Measurements from ENCODE around the gene ROBO1. TPM values are rescaled to one million over a fixed set of nuclear protein-coding genes. Genes with fewer than 3 reads are reported as not detected.

Gene ROBO1
- total and polyA plus RNA-seq, 2 of the 8 experiments (the other 6 are each of a cell fraction or from before 2014, with no cell fraction given) = 51.4 to 91.0 TPM

DNA sequence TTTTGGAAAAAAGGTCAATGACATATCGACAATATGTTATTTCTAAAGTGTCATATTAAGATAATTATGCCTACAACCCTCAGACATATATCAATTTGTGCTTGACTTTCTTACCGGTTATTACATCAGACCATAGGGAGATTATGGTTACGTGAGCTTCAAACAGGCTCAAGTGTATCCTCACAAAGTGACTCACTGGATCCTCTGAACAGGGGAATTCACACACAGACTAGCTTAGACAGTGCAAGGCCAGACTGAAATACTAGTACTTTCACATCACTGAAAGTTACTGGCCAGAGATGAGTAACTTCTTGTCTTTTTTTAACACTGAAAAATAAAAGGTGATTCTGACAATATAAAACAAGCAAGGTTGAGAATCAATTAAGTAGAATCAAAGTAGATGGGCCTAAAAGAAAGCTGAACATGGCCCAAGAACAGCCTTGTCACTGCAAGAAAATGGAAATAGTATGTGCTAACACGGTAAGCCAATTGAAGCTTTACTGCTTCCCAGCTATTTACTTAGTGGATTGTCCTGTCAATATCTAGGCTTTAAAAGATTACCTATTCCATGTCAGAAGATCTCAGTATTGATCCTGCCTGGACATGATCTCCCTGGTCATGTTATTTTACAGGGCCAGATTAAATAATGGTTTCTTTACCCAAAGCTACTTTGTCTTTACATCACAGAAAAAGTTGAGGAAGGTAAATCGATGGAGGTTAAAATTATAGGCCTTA, 848.6 kb downstream of the ROBO1 start:
- no peak overlapping the region for H3K23ac ChIP-seq (ENCODE audit: insufficient read length)
- WGBS, 2 experiments (ENCODE audit: extremely low coverage in 1 of 2, insufficient coverage in 1 of 2, insufficient read length in 1 of 2, insufficient replicate concordance in 2 of 2, low coverage in 1 of 2, low lambda C conversion rate in 2 of 2, missing lambda C conversion rate in 1 of 2) = 91% methylated on average over 5 of the region's 5 CpGs; no CpG with 5 or more reads in 1 of the 2 experiments
- peaks cover 0 to 2% of the 10 kb centered on the region in 2 experiments for H4K20me1 ChIP-seq (replicated peaks in 1 of 2; ENCODE audit: control insufficient read depth in 1 of 2, insufficient read depth in 2 of 2, low read length in 2 of 2)
- H3K9me3 ChIP-seq (ENCODE audit: insufficient read depth in 2 of 2, low read depth in 1 of 2, low read length in 1 of 2) = no peaks in the 10 kb centered on the region
- FAIRE-seq = peak; percentile 19
- H4K8ac ChIP-seq (ENCODE audit: extremely low read depth, insufficient read depth, low read length) = no peak overlapping the region
- no peak overlapping the region for H3K4ac ChIP-seq (replicated peaks; ENCODE audit: insufficient read length, low read depth, low read length)
- no peak overlapping the region for H2BK20ac ChIP-seq (ENCODE audit: low read length)
- H3K4me1 ChIP-seq (replicated peaks in 1 of 4; ENCODE audit: control insufficient read depth in 3 of 4, insufficient read depth in 4 of 4, low read length in 3 of 4) = peaks cover 0 to 2% (median 0%) of the 10 kb centered on the region in 4 experiments; a peak in 1 of 7 replicates
- no peak overlapping the region for H4K91ac ChIP-seq (replicated peaks; ENCODE audit: insufficient read length, low read length)
- H2BK5ac ChIP-seq (ENCODE audit: low read depth, low read length) = no peak overlapping the region
- H3K4me2 ChIP-seq (ENCODE audit: insufficient read depth in 1 of 2, low read depth in 2 of 2, low read length in 2 of 2) = no peak overlapping the region
- H3K9ac ChIP-seq (replicated peaks in 1 of 4; ENCODE audit: extremely low read depth in 1 of 4, low read depth in 3 of 4, low read length in 3 of 4) = no peak overlapping the region
- DNase-seq (ENCODE audit: low read depth in 1 of 2, low spot score in 2 of 2) = no peak
- H3K36me3 ChIP-seq (ENCODE audit: control insufficient read depth in 2 of 4, insufficient read depth in 4 of 4, low read length in 3 of 4) = no peaks in the 10 kb centered on the region
- H3K56ac ChIP-seq (replicated peaks; ENCODE audit: insufficient read length, low read depth, low read length) = no peak overlapping the region
- H2AK5ac ChIP-seq (ENCODE audit: low read depth, low read length) = no peak overlapping the region
- no peak overlapping the region for H4K5ac ChIP-seq (ENCODE audit: insufficient read length, low read depth, low read length)
- ChIA-PET POLR2A (ENCODE audit: partially characterized antibody) (no interaction called here), CTCF (ENCODE audit: partially characterized antibody) (interaction anchor here (1.1 to 1.3 kb wide), 2 partner anchors 14 to 58 kb away, joined by 3 to 4 read pairs; no protein-coding TSS in a partner anchor)
- no peak overlapping the region for H2BK12ac ChIP-seq (ENCODE audit: low read depth, low read length)
- H3K23me2 ChIP-seq (ENCODE audit: low read depth, low read length) = no peaks in the 10 kb centered on the region
- H3K27me3 ChIP-seq (replicated peaks in 1 of 4; ENCODE audit: control insufficient read depth in 3 of 4, extremely low read depth in 1 of 4, insufficient read depth in 3 of 4, low read length in 3 of 4) = no peaks in the 10 kb centered on the region
- H3K27ac ChIP-seq (ENCODE audit: low read depth, low read length) = no peak overlapping the region
- H3K79me2 ChIP-seq (ENCODE audit: control insufficient read depth in 1 of 2, insufficient read depth in 2 of 2, low read length in 2 of 2) = peaks cover 0 to 25% of the 10 kb centered on the region in 2 experiments; a peak in 2 of 4 replicates
- H2AFZ ChIP-seq (ENCODE audit: low read length) = no peak overlapping the region
- no peak overlapping the region for H3K4me3 ChIP-seq (ENCODE audit: extremely low read depth in 1 of 4, insufficient read depth in 2 of 4, low read depth in 3 of 4, low read length in 4 of 4)
- H3K79me1 ChIP-seq (ENCODE audit: low read depth, low read length) = no peaks in the 10 kb centered on the region
- no peak overlapping the region for H2BK120ac ChIP-seq (replicated peaks; ENCODE audit: low read depth, low read length)
- TF ChIP-seq NRF1 (IDR thresholded peaks at IDR 0.05; ENCODE audit: low read depth, low read length) (no peak), SP1 (IDR thresholded peaks at IDR 0.05; ENCODE audit: low read depth, low read length) (no peak)
- H3K14ac ChIP-seq (ENCODE audit: insufficient read length) = no peak overlapping the region
- H3K18ac ChIP-seq (ENCODE audit: extremely low read depth, low read length) = no peak overlapping the region
- no peak overlapping the region for H2BK15ac ChIP-seq (ENCODE audit: low read length)
